Right ventricle myocardium superior (tissue), 1 donor: ENCODE data around the gene SPTBN4. TPM values are rescaled to one million over a fixed set of nuclear protein-coding genes. Genes with fewer than 3 reads are reported as not detected.

Source experiments
- ATAC-seq: fragments of 200-7000 bp; cut with Tn5 transposase; one replicate; pipeline ENCODE4 v1.9.1; 2020; ENCODE audit warnings: mild to moderate bottlenecking; ENCODE audit not compliant: poor library complexity
- DNase-seq: peaks from one replicate; pipeline ENCODE4 v3.0.0-alpha.2; 2020
- intact Hi-C: fragments of 100-400 bp; cut with DNase I; formaldehyde crosslinking; loops from one replicate; pipeline ENCODE4 v1.11.2; 2022
- total RNA-seq: library from RNA; stranded (reverse); fragmentation: NEBNext Ultra II Directional; extraction: Animal tissue kit (Norgen Biotek cat#: 25700); gene quantifications from one replicate; pipeline ENCODE4 v1.2.1, GENCODE V29; 2021
- donor health status: DM: no; HTN: yes; CAD: no; lungs with severe emphysema.

Gene SPTBN4
- total RNA-seq, 1 donor from 2014 or later = 4.5 TPM

GRCh38 chr19:40567750-40568494 is 101.1 kb downstream of the SPTBN4 start:
- DNase-seq = no peak
- intact Hi-C loops = no loop called here
- no peak for ATAC-seq

- intact Hi-C loops = no loop called here
- ATAC-seq = peak; percentile 97
- DNase-seq = peak; percentile 100
These were observed 103.7 kb downstream of the SPTBN4 start for GRCh38 chr19:40570313-40571004.

DNA sequence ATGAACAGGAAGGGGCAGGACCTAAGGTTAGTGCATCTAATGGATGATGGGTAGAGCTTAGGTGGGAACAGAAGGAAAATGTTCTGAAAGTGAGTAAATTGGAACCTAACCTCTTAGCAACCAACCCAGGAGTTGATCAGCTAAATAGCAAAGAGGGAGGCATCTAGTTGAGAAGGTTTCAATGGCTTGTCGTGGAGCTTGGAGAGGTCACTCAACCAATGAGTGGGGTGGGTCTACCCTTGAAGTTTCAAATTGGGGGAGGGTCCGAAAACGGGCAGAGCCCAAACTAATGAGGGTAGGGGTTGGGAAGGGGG is 104.2 kb downstream of the SPTBN4 start:
- DNase-seq (no peak), ATAC-seq (no peak)
- intact Hi-C loops = no loop called here

DNA sequence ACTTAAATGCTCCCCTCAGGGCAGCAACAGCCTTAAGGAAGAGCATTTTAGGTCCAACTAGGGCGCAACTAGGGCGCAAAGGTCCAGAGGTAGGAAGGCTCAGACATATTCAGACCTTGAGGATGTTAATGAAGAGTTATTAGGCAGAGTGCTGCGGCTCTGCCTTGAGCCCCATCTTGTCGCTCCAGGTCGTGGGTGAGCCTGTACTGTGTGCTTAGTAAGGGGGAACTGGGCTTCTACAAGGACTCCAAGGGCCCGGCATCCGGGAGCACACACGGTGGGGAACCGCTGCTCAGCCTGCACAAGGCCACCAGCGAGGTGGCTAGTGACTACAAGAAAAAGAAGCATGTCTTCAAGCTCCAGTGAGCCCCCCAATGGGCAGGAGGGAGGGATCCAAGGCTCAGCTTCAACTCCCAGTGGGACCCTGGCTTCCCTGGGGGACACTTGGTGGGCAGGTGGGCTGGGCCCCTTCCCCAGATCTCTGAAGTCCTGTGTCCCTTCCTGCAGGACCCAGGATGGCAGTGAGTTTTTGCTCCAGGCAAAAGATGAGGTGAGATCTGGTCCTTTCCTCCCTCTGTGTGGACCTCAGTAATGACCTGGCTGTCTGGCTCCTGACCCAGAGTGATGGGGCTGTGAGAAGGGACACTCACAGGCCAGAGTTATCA is 105.2 kb downstream of the SPTBN4 start:
- no peak for DNase-seq
- ATAC-seq = no peak
- intact Hi-C loops = no loop called here

DNA sequence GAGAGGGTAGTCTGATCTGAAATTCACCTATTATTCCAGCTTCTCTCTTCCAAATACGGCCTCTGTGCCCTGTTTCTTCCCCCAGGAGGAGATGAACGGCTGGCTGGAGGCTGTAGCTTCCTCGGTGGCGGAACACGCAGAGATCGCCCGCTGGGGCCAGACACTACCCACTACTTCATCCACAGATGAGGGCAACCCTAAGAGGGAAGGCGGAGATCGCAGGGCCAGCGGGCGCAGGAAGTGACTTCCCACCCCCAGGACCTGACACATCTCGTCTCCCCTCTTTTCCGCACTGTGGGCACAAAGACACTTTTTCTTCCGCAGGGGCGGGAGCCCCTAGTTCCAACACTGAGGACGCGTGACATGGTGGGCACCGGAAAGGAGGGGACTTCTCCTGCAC is 108.5 kb downstream of the SPTBN4 start:
- intact Hi-C loops = no loop called here
- ATAC-seq (no peak), DNase-seq (no peak)

DNA sequence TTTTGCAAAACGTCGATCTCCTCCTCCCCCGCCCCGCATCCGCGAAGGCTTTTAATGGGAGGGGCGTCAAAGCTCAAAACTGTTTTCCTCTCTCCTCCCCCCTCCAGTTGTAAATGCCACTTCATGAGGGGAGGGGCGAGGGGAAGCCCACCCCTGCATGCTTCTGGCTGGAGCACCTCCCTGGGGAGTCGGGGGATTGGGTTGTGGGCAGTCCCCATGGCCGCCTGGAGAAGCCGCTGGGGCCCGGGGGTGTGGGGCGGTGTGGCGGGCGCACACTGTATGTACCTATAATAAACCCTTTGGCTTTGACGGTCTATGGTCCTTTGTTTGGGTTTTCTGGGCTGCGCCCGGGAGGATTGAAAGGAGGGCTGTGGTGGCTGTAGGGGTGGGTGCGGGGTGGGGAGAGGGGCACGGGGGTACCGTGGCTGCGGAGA is 109.4 kb downstream of the SPTBN4 start:
- DNase-seq (no peak), ATAC-seq (peak; percentile 16)
- intact Hi-C loops = no loop called here

DNA sequence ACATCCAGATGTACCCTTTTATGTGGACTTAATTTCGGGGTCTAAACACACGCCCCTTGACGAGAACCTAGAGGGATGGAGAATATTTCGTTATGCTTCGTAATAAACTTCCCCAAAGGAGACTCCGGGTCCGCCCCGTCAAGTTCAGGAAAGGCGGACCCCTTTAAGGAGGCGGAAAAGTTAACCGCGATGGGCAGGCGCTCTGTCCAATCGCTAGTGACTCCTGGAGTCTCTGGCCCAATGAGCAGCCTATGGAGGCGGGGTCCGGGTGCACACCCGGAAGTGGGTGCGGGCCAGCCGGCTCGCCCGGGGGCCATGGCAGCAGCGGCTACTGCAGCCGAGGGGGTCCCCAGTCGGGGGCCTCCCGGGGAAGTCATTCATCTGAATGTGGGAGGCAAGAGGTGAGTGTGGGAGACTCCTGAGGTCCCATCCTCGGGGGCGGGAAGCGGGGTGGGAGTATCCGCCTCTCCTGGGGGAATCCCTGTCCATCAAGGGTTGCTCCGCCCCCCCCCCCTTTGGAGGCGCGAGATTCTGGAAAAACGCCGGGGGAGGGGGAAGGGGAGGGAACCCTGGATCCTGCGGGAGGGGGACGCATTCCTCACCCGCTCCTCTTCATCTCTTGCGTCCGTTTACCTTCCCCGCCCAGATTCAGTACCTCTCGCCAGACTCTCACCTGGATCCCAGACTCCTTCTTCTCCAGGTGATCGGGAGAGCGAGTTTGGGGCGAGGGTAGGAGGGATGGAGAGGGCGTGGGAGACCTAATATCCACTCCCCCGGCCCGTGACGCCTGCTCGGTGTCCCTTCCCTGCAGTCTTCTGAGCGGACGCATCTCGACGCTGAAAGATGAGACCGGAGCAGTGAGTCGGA is 110.0 kb downstream of the SPTBN4 start, which contains the start of gene SHKBP1:
SHKBP1 (plus strand) TSS at position 289 of the 867 bp plus-strand sequence; CDS start at position 316, 27 bp downstream.
- intact Hi-C loops = no loop called here
- ATAC-seq (peak; percentile 99), DNase-seq (peak; percentile 96)

GRCh38 chr19:40578442-40578908 is 111.7 kb downstream of the SPTBN4 start:
- DNase-seq (no peak), ATAC-seq (no peak)
- intact Hi-C loops = no loop called here

DNA sequence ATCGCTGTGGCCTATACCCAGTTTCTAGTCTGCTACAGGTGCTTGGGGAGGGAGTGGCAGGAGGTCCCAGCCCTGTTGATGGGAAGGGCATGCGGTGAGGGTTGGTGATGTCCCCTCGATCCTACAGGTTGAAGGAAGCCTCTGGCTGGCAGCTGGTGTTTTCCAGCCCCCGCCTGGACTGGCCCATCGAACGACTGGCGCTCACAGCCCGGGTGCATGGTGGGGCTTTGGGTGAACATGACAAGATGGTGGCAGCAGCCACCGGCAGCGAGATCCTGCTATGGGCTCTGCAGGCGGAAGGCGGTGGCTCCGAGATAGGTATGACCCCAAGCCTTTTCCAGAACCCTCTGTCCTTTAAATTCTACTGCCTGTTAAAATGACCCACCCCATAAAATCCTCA is 113.8 kb downstream of the SPTBN4 start:
- no peak for ATAC-seq
- intact Hi-C loops = no loop called here
- DNase-seq = no peak

DNA sequence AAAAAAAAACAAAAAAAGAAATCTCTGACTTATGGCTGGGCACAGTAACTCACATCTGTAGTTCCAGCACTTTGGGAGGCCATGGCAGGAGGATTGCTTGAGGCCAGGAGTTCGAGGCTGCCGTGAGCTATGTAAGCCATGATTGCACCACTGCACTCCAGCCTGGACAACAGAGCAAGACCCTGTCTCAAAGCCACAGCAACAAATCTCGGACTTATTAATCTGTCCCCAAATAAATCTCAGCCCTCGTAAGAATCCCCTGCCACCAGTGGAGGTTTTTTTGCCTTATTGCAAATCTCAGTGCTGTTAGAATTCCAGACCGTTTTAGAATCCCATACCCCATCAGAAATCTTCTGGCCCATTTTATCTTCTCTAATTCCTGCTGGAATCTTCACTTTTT is 114.7 kb downstream of the SPTBN4 start:
- ATAC-seq (no peak), DNase-seq (no peak)
- intact Hi-C loops = no loop called here

DNA sequence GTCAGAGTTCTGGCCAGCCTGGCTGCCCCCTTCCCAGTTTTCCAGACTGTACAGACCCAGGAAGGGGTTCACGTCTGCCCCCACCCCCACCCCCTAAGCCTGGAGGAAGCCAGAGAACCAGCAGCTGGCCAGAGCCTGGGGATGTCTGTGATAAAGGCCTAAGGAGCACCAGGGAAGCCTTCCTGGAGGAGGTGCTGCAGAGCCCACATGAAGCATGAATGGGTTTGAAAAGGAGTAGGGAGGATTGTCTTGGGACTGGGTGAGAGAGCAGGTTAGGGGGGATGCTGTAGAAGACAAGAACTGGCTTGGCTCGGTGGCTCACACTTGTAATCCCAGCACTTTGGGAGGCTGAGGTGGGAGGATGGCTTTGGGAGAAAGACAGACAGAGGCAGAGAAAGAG is 115.7 kb downstream of the SPTBN4 start:
- ATAC-seq (no peak), DNase-seq (no peak)
- intact Hi-C loops = no loop called here

DNA sequence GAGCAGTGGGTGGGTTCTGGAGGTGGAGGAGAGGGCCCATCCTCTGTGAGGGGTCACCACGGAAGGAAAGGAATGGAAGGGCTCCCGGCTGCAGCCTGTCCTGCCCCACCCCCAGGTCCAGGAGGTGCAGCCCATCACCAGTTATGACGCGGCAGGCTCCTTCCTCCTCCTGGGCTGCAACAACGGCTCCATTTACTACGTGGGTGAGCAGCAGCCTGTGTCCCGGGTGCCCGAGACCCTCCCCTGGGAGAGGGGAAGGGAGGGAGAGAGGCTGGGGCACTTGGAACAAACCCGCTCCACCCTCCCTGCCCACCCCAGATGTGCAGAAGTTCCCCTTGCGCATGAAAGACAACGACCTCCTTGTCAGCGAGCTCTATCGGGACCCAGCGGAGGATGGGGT is 116.5 kb downstream of the SPTBN4 start:
- DNase-seq = no peak
- intact Hi-C loops = no loop called here
- no peak for ATAC-seq

- intact Hi-C loops = no loop called here
- DNase-seq (no peak), ATAC-seq (no peak)
These were observed 117.2 kb downstream of the SPTBN4 start for GRCh38 chr19:40584007-40584406.

DNA sequence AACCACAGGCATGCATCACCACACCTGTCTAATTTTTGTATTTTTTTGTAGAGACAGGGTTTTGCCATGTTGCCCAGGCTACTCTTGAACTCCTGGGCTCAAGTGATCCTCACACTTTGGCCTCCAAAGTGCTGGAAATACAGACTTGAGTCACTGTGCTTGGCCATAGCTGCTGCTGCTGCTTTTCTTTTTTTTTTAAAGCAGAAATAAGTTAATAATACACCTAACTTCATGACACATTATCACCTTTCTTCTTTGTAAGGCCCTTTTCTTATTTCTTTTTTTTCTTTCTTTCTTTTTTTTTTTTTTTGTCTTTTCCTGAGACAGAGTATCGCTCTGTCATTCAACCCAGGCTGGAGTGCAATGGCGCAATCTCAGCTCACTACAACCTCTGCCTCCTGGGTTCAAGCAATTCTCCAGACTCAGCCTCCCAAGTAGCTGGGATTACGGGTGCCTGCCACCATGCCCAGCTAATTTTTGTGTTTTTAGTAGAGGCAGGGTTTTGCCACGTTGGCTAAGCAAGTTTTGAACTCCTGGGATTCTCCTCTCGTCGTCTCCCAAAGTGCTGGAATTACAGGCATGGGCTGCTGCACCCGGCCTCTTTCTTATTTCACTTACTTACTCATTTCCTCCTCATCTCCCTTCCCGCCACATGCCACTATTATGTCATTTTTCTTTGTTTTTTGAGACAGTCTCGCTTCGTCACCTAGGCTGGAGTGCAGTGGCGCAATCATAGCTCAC is 118.6 kb downstream of the SPTBN4 start:
- no peak for DNase-seq
- no peak for ATAC-seq
- intact Hi-C loops = no loop called here

DNA sequence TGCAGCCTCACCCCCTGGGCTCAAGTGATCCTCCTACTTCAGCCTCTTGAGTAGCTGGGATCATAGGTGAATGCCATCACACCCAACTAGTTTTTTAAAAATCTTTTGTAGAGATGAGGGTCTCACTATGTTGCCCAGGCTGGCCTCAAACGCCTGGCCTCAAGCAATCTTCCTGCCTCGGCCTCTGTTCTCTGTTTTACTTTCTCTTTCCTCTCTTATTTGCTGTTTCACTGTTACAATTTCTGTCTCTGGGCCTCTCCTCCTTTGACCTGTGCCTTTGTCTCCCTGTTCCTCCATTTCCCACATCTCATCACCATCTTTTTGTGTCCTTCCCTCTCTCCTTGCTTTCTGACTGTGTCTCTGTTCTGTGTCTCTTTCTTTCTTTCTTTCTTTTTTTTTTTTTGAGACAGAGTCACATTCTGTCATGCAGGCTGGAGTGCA is 119.2 kb downstream of the SPTBN4 start:
- DNase-seq (no peak), ATAC-seq (no peak)
- intact Hi-C loops = no loop called here

DNA sequence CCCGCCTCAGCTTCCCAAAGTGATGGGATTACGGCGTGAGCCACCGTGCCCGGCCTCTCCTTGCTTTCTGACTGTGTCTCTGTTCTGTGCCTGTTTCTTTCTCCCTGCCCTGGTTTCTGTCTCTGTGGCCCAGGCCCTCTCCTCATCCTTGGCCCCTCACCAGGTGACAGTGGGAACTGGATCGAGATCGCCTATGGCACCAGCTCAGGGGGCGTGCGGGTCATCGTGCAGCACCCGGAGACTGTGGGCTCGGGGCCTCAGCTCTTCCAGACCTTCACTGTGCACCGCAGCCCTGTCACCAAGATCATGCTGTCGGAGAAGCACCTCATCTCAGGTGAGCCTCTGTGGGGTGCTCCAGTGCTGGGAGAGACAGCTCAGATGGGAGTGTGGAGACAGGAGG is 119.8 kb downstream of the SPTBN4 start:
- DNase-seq (no peak), ATAC-seq (no peak)
- intact Hi-C loops = no loop called here

- no peak for DNase-seq
- intact Hi-C loops = no loop called here
- ATAC-seq = no peak
These were observed 121.5 kb downstream of the SPTBN4 start for GRCh38 chr19:40588110-40588854.
